A673 (cell line): ENCODE data around the gene ACP4. TPM values are rescaled to one million over a fixed set of nuclear protein-coding genes. Genes with fewer than 3 reads are reported as not detected.

Experiments
- BruUV-seq: library from RNA; stranded (reverse); fragments of 400-500 nt; replicated peaks from 2 replicates; lab custom pipeline; 2021; lab: Mats Ljungman, UMichigan
- CTCF ChIA-PET: fragments of 300-600 bp; sonication (Branson Sonifier 250); formaldehyde crosslinking; loops from one replicate; lab custom pipeline; 2022; ENCODE audit warnings: antibody characterized with exemption; lab: Charles Lee
- POLR2A ChIA-PET: fragments of 300-600 bp; sonication (Branson Sonifier 250); formaldehyde crosslinking; loops from one replicate; lab custom pipeline; 2022; ENCODE audit warnings: antibody characterized with exemption; ENCODE audit not compliant: low non-redundant PET; lab: Charles Lee
- DNase-seq: peaks from one replicate; pipeline ENCODE4 v3.0.0-alpha.2; 2015; ENCODE audit warnings: low spot score
- H3K27ac ChIP-seq: fragments of 200-600 bp; sonication (generic); 2 replicates; pipeline ENCODE4 v1.5.1; 2016; ENCODE audit warnings: mixed run types, low read depth, mild to moderate bottlenecking, mixed read lengths, antibody characterized with exemption, low read length; ENCODE audit not compliant: poor library complexity, severe bottlenecking
- H3K27me3 ChIP-seq: fragments of 200-600 bp; sonication (generic); replicated peaks from 2 replicates; pipeline ENCODE4 v1.6.1; 2017; ENCODE audit warnings: mixed run types, low read depth, mild to moderate bottlenecking, mixed read lengths, antibody characterized with exemption, low read length; ENCODE audit not compliant: insufficient read depth, poor library complexity
- H3K36me3 ChIP-seq: fragments of 200-600 bp; sonication (generic); 2 replicates; pipeline ENCODE4 v1.6.1; 2016; ENCODE audit warnings: mixed run types, mild to moderate bottlenecking, mixed read lengths, antibody characterized with exemption, low read length; ENCODE audit not compliant: insufficient read depth, poor library complexity, severe bottlenecking
- H3K4me1 ChIP-seq: fragments of 200-600 bp; sonication (generic); 2 replicates; pipeline ENCODE4 v1.6.1; 2017; ENCODE audit warnings: mixed run types, mild to moderate bottlenecking, mixed read lengths, antibody characterized with exemption, low read length; ENCODE audit not compliant: insufficient read depth, poor library complexity, severe bottlenecking
- H3K4me3 ChIP-seq: fragments of 200-600 bp; sonication (generic); 2 replicates; pipeline ENCODE4 v1.5.1; 2016; ENCODE audit warnings: low read depth, mixed run types, mild to moderate bottlenecking, mixed read lengths, low read length; ENCODE audit not compliant: poor library complexity, severe bottlenecking
- H3K9me3 ChIP-seq: fragments of 200-600 bp; sonication (generic); 2 replicates; pipeline ENCODE4 v1.6.1; 2016; ENCODE audit warnings: mixed run types, low read depth, mild to moderate bottlenecking, mixed read lengths, antibody characterized with exemption, low read length; ENCODE audit not compliant: poor library complexity, severe bottlenecking
- CTCF ChIP-seq: fragments of 300-800, 200-600 bp; sonication (generic); conservative IDR thresholded peaks from 2 replicates; pipeline ENCODE4 v1.5.1; 2017; ENCODE audit warnings: low read depth, mild to moderate bottlenecking, antibody characterized with exemption, low read length, moderate library complexity, mixed read lengths
- EZH2 ChIP-seq: fragments of 200-600 bp; sonication (generic); IDR thresholded peaks from 2 replicates; pipeline ENCODE4 v1.6.1; 2017; ENCODE audit warnings: borderline replicate concordance, low read depth, mild to moderate bottlenecking, mixed read lengths, antibody characterized with exemption, low read length; ENCODE audit not compliant: poor library complexity, severe bottlenecking
- intact Hi-C: fragments of 100-400 bp; cut with micrococcal nuclease; formaldehyde crosslinking; loops from one replicate; pipeline ENCODE4 v1.10.0; 2022; ENCODE audit not compliant: unreplicated experiment
- total RNA-seq: library from RNA; stranded (reverse); gene quantifications from 2 replicates; pipeline ENCODE4 v1.2.3, GENCODE V29; 2021

ACP4 gene
- total RNA-seq, 1 experiment from 2014 or later = not detected

DNA sequence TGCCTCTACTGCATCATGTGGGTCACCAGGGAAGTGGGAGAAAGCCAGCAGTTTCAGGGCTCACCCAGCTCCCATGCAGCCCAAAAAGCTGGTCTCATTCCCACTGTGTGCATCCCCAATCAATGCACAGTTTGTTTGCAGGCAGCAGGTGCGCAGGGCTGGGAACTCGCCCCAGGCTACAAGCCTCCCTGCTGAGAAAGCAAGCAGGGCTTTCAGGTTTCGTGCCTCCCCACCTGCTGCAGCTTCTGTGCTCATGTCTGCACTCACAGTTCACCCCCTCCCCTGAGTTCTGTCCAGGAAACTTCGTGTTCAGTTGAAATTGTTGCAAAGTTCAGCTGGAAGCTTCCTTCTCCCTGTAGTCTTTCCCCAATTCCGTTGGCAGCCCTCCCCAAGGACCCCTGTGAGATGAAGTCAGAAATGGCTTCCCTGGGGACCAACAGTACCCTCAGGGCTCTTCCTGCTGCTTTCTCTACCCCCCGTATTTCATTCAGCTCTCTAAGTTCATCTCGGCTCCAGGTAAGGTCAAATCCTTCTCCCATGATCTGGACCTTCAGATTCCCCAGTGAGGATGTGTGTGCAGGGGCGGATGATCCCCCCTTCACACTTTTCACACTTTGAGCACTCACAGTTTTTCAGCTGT is 54.2 kb downstream of the ACP4 start:
- H3K36me3 ChIP-seq = no peaks in the 10 kb centered on the region
- no peaks in the 10 kb centered on the region for H3K4me1 ChIP-seq
- BruUV-seq = no TSS peak
- TF ChIP-seq EZH2 (no peak), CTCF (no peak)
- intact Hi-C loops = no loop called here
- H3K4me3 ChIP-seq = no peak overlapping the region
- H3K27ac ChIP-seq = no peak overlapping the region
- ChIA-PET POLR2A (interaction anchor here (0.6 kb wide), 1 partner anchor 56 kb away, joined by 4 read pairs; no protein-coding TSS in a partner anchor), CTCF (no interaction called here)
- no peaks in the 10 kb centered on the region for H3K9me3 ChIP-seq
- DNase-seq = no peak
- H3K27me3 ChIP-seq = peaks cover 52% of the 10 kb centered on the region

Other genes with a start within 250 kb of the ACP4 start
- 23.1 and 24.9 TPM in 2 replicates for gene LRRC4B, start 222.0 kb upstream of the ACP4 start, total RNA-seq
- gene SYT3, start 150.5 kb upstream of the ACP4 start, total RNA-seq = 1.8 and 2.0 TPM in 2 replicates
- 6.2 and 10.5 TPM in 2 replicates for gene C19orf81, start 141.0 kb upstream of the ACP4 start, total RNA-seq
- gene SHANK1, start 70.6 kb upstream of the ACP4 start, total RNA-seq = 69.7 and 69.8 TPM in 2 replicates
- gene CLEC11A, start 67.1 kb upstream of the ACP4 start, total RNA-seq = 59.1 TPM in 2 replicates
- gene GPR32, start 20.0 kb upstream of the ACP4 start, total RNA-seq = not detected in 2 replicates
- 0.68 TPM in 1 of 2 replicates, not detected in the other for gene KLK1, start 33.4 kb downstream of the ACP4 start, total RNA-seq
- not detected in 2 replicates for gene KLK15, start 43.2 kb downstream of the ACP4 start, total RNA-seq
- gene KLK3, start 64.5 kb downstream of the ACP4 start, total RNA-seq = not detected in 2 replicates
- not detected in 2 replicates for gene KLK2, start 83.0 kb downstream of the ACP4 start, total RNA-seq
- gene KLK4, start 121.0 kb downstream of the ACP4 start, total RNA-seq = not detected in 2 replicates
- gene KLK5, start 162.6 kb downstream of the ACP4 start, total RNA-seq = not detected in 2 replicates
- gene KLK6, start 179.2 kb downstream of the ACP4 start, total RNA-seq = not detected in 2 replicates
- gene KLK7, start 193.5 kb downstream of the ACP4 start, total RNA-seq = not detected in 2 replicates
- gene KLK8, start 211.2 kb downstream of the ACP4 start, total RNA-seq = not detected in 2 replicates
- not detected in 2 replicates for gene KLK10, start 229.3 kb downstream of the ACP4 start, total RNA-seq
- gene KLK11, start 236.2 kb downstream of the ACP4 start, total RNA-seq = not detected in 2 replicates
- not detected in 2 replicates for gene KLK12, start 244.6 kb downstream of the ACP4 start, total RNA-seq